Mesenchymal stem cell (in vitro differentiated cells and primary cell): ENCODE results near the gene MBD6.
A peak's percentile ranks its signal among the peaks of the same experiment; 100 is the strongest.

ENCODE experiments used
- DNase-seq: peaks from one replicate; pipeline ENCODE4 v3.0.0-alpha.2; 2013
- H2AFZ ChIP-seq: one replicate; pipeline ENCODE4 v1.6.1; 2013; ENCODE audit warnings: low read depth, mild to moderate bottlenecking, control low read depth, inconsistent platforms, low read length, moderate library complexity
- H2AK5ac ChIP-seq: 2 replicates; pipeline ENCODE4 v1.6.1; 2013; ENCODE audit warnings: low read length, moderate library complexity, mild to moderate bottlenecking, inconsistent platforms; ENCODE audit not compliant: severe bottlenecking
- H2BK120ac ChIP-seq: one replicate; pipeline ENCODE4 v1.6.1; 2013; ENCODE audit warnings: low read depth, mild to moderate bottlenecking, inconsistent platforms, low read length, moderate library complexity
- H2BK12ac ChIP-seq, 2 experiments: one replicate each; pipeline ENCODE4 v1.6.1; 2013; ENCODE audit warnings: inconsistent platforms in 2 of 2, low read length in 2 of 2, mild to moderate bottlenecking in 2 of 2, moderate library complexity in 2 of 2, control low read depth in 1 of 2
- H2BK15ac ChIP-seq: one replicate; pipeline ENCODE4 v1.6.1; 2013; ENCODE audit warnings: mild to moderate bottlenecking, low read depth, inconsistent platforms; ENCODE audit not compliant: poor library complexity, severe bottlenecking
- H2BK5ac ChIP-seq: 2 replicates; pipeline ENCODE4 v1.6.1; 2013; ENCODE audit warnings: low read depth, mild to moderate bottlenecking, low read length, control low read depth, inconsistent platforms; ENCODE audit not compliant: poor library complexity, severe bottlenecking
- H3K14ac ChIP-seq, 2 experiments: one replicate each; pipeline ENCODE4 v1.6.1; 2013; ENCODE audit warnings: inconsistent platforms in 2 of 2, low read length in 2 of 2, control low read depth in 1 of 2, mild to moderate bottlenecking in 1 of 2, moderate library complexity in 1 of 2
- H3K18ac ChIP-seq, 2 experiments: one replicate each; pipeline ENCODE4 v1.6.1; 2013; ENCODE audit warnings: inconsistent platforms in 2 of 2, low read length in 2 of 2, control low read depth in 1 of 2, low read depth in 1 of 2, mild to moderate bottlenecking in 1 of 2
- H3K23ac ChIP-seq, 2 experiments: one replicate each; pipeline ENCODE4 v1.6.1; 2013; ENCODE audit warnings: inconsistent platforms in 2 of 2, low read length in 2 of 2, mild to moderate bottlenecking in 2 of 2, moderate library complexity in 2 of 2, control low read depth in 1 of 2
- H3K27ac ChIP-seq: 2 replicates; pipeline ENCODE4 v1.5.1; 2013; ENCODE audit warnings: mild to moderate bottlenecking, moderate library complexity, low read length, control low read depth, inconsistent platforms; ENCODE audit not compliant: poor library complexity, severe bottlenecking
- H3K27me3 ChIP-seq, 2 experiments: 2 replicates each; pipeline versions ENCODE4 v1.6.1 to v1.7.0; 2013; ENCODE audit warnings: low read length in 2 of 2, mild to moderate bottlenecking in 2 of 2, moderate library complexity in 2 of 2, control low read depth in 1 of 2, inconsistent platforms in 1 of 2; ENCODE audit not compliant: control insufficient read depth in 1 of 2, insufficient read depth in 1 of 2
- H3K36me3 ChIP-seq, 2 experiments: 2 replicates each; pipeline versions ENCODE4 v1.6.1 to v1.7.0; 2013; ENCODE audit warnings: low read length in 2 of 2, control low read depth in 1 of 2, inconsistent platforms in 1 of 2, low read depth in 1 of 2, mild to moderate bottlenecking in 1 of 2; ENCODE audit not compliant: insufficient read depth in 2 of 2, control insufficient read depth in 1 of 2
- H3K4ac ChIP-seq, 2 experiments: one replicate each; pipeline ENCODE4 v1.6.1; 2013; ENCODE audit warnings: inconsistent platforms in 2 of 2, low read length in 2 of 2, mild to moderate bottlenecking in 2 of 2, moderate library complexity in 2 of 2, control low read depth in 1 of 2, low read depth in 1 of 2
- H3K4me1 ChIP-seq: 2 replicates; pipeline ENCODE4 v1.6.1; 2013; ENCODE audit warnings: low read depth, low read length, control low read depth; ENCODE audit not compliant: control insufficient read depth, insufficient read depth
- H3K4me2 ChIP-seq: 2 replicates; pipeline ENCODE4 v1.6.1; 2013; ENCODE audit warnings: low read length, mild to moderate bottlenecking, inconsistent platforms; ENCODE audit not compliant: poor library complexity, severe bottlenecking
- H3K4me3 ChIP-seq, 2 experiments: 2 replicates each; pipeline versions ENCODE4 v1.5.1 to v1.7.0; 2013; ENCODE audit warnings: low read length in 2 of 2, mild to moderate bottlenecking in 2 of 2, control low read depth in 1 of 2, low read depth in 1 of 2; ENCODE audit not compliant: insufficient read depth in 1 of 2
- H3K79me1 ChIP-seq: replicated peaks from 2 replicates; pipeline ENCODE4 v1.6.1; 2013; ENCODE audit warnings: mild to moderate bottlenecking, control low read depth, low read length, inconsistent platforms; ENCODE audit not compliant: poor library complexity, severe bottlenecking
- H3K9ac ChIP-seq: 2 replicates; pipeline ENCODE4 v1.7.0; 2013; ENCODE audit warnings: mild to moderate bottlenecking, low read length, moderate library complexity
- H3K9me3 ChIP-seq: 2 replicates; pipeline ENCODE4 v1.7.0; 2013; ENCODE audit warnings: mild to moderate bottlenecking, low read length; ENCODE audit not compliant: control insufficient read depth
- H4K8ac ChIP-seq: one replicate; pipeline ENCODE4 v1.6.1; 2013; ENCODE audit warnings: inconsistent platforms, mild to moderate bottlenecking, low read length, moderate library complexity
- H4K91ac ChIP-seq: one replicate; pipeline ENCODE4 v1.6.1; 2013; ENCODE audit warnings: mild to moderate bottlenecking, low read length, inconsistent platforms
- WGBS: methylation state at CpG from one replicate; pipeline ENCODE4 v1.1.7; 2013; ENCODE audit warnings: mixed read lengths; 5-methylcytosine and 5-hydroxymethylcytosine counted together

Gene MBD6

DNA sequence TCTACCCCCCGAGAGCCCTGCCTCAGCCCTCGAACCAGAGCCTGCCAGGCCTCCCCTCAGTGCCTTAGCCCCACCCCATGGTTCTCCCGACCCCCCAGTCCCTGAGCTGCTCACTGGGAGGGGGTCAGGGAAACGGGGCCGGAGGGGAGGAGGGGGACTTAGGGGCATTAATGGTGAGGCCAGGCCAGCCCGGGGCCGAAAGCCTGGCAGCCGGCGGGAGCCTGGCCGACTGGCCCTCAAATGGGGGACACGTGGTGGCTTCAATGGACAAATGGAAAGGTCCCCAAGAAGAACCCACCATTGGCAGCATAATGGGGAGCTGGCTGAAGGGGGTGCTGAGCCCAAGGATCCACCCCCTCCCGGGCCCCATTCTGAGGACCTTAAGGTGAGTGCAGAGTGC, 5.6 kb downstream of the MBD6 start:
- no peak overlapping the region for H3K18ac ChIP-seq
- no peak overlapping the region for H3K9ac ChIP-seq
- H3K4ac ChIP-seq: no peak overlapping the region
- peaks cover 34% of the 10 kb centered on the region for H3K79me1 ChIP-seq
- H2AFZ ChIP-seq: no peak overlapping the region
- H2BK120ac ChIP-seq: no peak overlapping the region
- WGBS: 95% methylated on average over 10 of the region's 12 CpGs
- H3K27me3 ChIP-seq: no peaks in the 10 kb centered on the region
- no peak for DNase-seq
- no peak overlapping the region for H2AK5ac ChIP-seq
- H2BK5ac ChIP-seq: no peak overlapping the region
- no peak overlapping the region for H2BK15ac ChIP-seq
- no peak overlapping the region for H3K14ac ChIP-seq
- no peak overlapping the region for H4K91ac ChIP-seq
- no peak overlapping the region for H3K27ac ChIP-seq
- H4K8ac ChIP-seq: no peak overlapping the region
- no peaks in the 10 kb centered on the region for H3K9me3 ChIP-seq
- H3K4me2 ChIP-seq: no peak overlapping the region
- H3K36me3 ChIP-seq: peaks cover 84 to 85% of the 10 kb centered on the region in 2 experiments
- H2BK12ac ChIP-seq: no peak overlapping the region
- peaks cover 26% of the 10 kb centered on the region for H3K4me1 ChIP-seq
- H3K4me3 ChIP-seq: no peak overlapping the region
- H3K23ac ChIP-seq: no peak overlapping the region

DNA sequence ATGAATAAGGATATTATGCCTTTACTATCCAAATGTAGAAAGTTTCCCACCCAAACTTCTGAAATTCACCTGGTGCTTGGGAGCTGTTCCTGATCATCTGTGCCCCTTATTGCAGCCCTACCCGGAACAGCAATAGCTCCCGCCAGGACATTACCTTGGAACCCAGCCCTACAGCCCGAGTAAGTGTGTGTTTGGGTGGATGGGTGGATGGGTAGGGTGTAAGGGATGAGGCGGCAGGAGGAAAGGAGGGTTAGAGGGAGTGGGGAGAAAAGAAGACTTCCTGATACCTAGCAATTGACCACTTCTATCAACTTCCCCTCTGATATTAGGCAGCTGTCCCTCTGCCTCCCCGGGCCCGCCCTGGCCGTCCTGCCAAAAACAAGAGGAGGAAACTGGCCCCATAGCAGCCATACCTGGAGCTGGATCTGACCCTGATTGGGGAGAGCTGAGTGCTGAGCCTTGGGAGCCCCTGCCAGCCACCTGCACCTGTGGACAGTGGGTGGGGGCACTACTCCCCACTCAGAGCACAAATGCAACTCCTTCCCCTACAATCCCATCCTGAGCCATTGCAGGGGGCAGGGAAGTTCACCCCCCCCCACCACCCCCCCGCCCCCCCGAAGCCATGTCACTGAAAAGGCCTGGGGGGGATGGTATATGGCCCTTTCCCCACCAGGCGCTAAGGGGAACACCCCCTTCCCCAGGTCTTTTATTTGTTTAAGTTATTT, 6.4 kb downstream of the MBD6 start:
- Histone ChIP-seq H3K4ac (no peak overlapping the region), H3K4me1 (peaks cover 24% of the 10 kb centered on the region), H2BK12ac (no peak overlapping the region), H3K9ac (no peak overlapping the region), H3K27ac (no peak overlapping the region), H4K8ac (no peak overlapping the region), H3K14ac (no peak overlapping the region), H3K23ac (no peak overlapping the region), H2BK15ac (no peak overlapping the region), H3K9me3 (no peaks in the 10 kb centered on the region), H2BK5ac (no peak overlapping the region), H3K36me3 (peaks cover 89 to 91% of the 10 kb centered on the region in 2 experiments), H2BK120ac (no peak overlapping the region), H2AK5ac (no peak overlapping the region), H4K91ac (no peak overlapping the region), H3K79me1 (peaks cover 37% of the 10 kb centered on the region), H2AFZ (no peak overlapping the region), H3K4me3 (no peak overlapping the region), H3K27me3 (no peaks in the 10 kb centered on the region), H3K18ac (no peak overlapping the region), H3K4me2 (no peak overlapping the region)
- no peak for DNase-seq
- WGBS: 97% methylated on average over 5 of the region's 10 CpGs

DNA sequence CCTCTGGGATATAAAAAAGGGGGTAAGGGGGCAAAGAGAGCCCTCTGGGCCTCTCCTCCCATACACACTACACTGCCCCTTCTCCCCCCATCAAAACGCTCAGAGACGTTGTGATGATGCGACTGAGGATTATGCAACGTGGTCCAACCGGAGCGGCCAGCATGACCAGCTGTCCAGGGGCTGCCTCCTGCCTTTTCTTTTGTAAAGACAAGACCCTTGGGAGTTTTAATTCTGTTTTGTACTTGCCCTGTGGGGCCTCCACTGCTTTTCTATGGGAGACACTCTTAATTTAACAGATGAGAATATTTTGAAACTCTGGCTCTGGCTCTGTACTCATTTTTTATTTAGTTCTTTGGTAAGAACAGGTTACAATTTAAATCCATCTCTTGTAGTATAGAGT, 7.2 kb downstream of the MBD6 start:
- Histone ChIP-seq H2BK12ac (no peak overlapping the region), H2BK15ac (no peak overlapping the region), H2BK5ac (no peak overlapping the region), H3K4me1 (peaks cover 16% of the 10 kb centered on the region), H3K4me2 (no peak overlapping the region), H3K23ac (no peak overlapping the region), H3K4me3 (no peak overlapping the region), H3K4ac (no peak overlapping the region), H2BK120ac (no peak overlapping the region), H3K79me1 (peaks cover 41% of the 10 kb centered on the region), H3K14ac (no peak overlapping the region), H3K9me3 (no peaks in the 10 kb centered on the region), H3K18ac (no peak overlapping the region), H4K8ac (no peak overlapping the region), H4K91ac (no peak overlapping the region), H3K27ac (no peak overlapping the region), H2AK5ac (no peak overlapping the region), H3K9ac (peak overlapping the region; percentile 42), H3K36me3 (peaks cover 90 to 91% of the 10 kb centered on the region in 2 experiments), H3K27me3 (no peaks in the 10 kb centered on the region), H2AFZ (no peak overlapping the region)
- DNase-seq: no peak
- 88% methylated on average over 6 of the region's 6 CpGs for WGBS

DNA sequence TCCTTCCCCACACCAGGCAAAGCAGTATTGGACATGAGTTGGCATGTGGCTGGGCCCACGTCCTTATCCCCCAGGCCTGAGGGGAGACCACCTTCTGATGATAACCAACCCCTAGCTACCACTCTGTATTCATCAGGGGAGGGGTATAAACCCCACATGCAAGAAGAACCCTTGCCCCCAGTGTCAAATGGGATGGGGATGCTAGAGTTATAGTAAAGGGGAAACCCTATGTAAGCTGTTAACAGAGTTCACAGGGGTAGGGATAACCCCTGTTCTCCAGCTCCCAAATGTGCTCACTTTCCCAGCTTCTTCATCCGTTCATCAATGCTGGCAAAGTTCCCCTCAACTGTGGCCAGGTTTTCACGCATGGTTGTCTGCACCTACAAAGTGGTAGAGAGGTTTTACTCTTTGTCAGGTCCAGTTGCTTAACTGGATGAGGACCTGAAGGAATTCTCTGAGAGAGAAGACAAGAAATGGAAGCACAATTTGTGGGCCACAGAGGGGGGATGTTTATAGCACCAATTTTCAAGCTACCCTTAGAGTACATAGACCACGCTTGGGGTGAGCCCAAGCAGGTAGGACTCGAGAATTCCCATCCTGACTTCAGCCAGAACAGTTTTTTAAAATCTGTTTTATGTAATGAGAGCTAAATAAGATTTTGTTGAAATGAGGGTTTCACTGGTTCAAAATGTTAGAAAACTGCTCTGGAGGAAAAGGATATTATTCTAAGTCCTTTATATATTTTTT, 7.9 kb downstream of the MBD6 start:
- no peak overlapping the region for H3K4ac ChIP-seq
- H3K9ac ChIP-seq: peak overlapping the region; percentile 42
- no peak overlapping the region for H2BK12ac ChIP-seq
- DNase-seq: no peak
- no peak overlapping the region for H3K4me2 ChIP-seq
- no peak overlapping the region for H4K91ac ChIP-seq
- no peak overlapping the region for H2AFZ ChIP-seq
- peaks cover 9% of the 10 kb centered on the region for H3K4me1 ChIP-seq
- no peak overlapping the region for H3K23ac ChIP-seq
- H2BK5ac ChIP-seq: no peak overlapping the region
- H2AK5ac ChIP-seq: no peak overlapping the region
- H3K18ac ChIP-seq: no peak overlapping the region
- no peaks in the 10 kb centered on the region for H3K9me3 ChIP-seq
- 100% methylated on average over 2 of the region's 5 CpGs for WGBS
- H4K8ac ChIP-seq: no peak overlapping the region
- peaks cover 40% of the 10 kb centered on the region for H3K79me1 ChIP-seq
- H2BK120ac ChIP-seq: no peak overlapping the region
- no peaks in the 10 kb centered on the region for H3K27me3 ChIP-seq
- no peak overlapping the region for H3K14ac ChIP-seq
- no peak overlapping the region for H3K4me3 ChIP-seq
- no peak overlapping the region for H2BK15ac ChIP-seq
- no peak overlapping the region for H3K27ac ChIP-seq
- H3K36me3 ChIP-seq: peaks cover 90 to 91% of the 10 kb centered on the region in 2 experiments
